Anterior cingulate cortex (tissue), 58 donors: Measurements from ENCODE around the gene CLEC18B.
A peak's percentile ranks its signal among the peaks of the same experiment; 100 is the strongest.
"Not testable (repeated sequence)": the region's sequence is repeated elsewhere in the genome, so short reads cannot be mapped to it uniquely, and the experiment has no call there.

Experiments
- DNase-seq, 58 donors: peaks; one replicate each; lab custom pipeline; 2025; lab: John Stamatoyannopoulos, UW

Gene CLEC18B

DNA sequence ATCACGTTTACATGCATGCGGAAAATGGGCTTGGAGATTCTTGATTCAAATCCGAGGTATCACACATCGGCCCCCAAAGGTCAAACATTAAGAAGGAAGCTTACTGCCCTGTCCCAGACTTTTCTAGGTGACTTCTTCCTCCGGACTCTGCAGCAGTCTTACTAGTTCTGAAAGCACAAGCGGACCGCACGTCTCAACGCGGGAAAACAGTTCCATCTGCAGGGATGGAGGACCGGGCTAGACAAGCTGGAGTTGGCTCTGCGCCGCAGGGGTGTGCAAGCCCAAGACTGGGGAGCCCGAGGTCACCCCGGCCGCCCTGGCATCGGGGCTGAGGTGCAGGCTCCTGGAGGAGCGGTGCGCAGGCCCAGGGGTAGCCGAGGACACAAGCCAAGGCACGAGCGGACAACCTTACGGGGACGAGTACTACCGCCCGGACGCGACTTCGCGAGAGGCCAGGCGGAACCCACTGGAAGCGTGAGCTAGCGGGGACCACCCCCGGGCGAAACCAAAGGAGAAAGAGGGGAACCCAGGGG, 53.7 kb downstream of the CLEC18B start:
- DNase-seq, result peak in 41 of 58 donors; percentile 25 to 83 (median 50)

GRCh38 chr16:74361646-74362610, 59.4 kb downstream of the CLEC18B start:
- DNase-seq, result not testable (repeated sequence)
